B cell (primary cell): Measurements from ENCODE around the gene NRXN2. TPM values are rescaled to one million over a fixed set of nuclear protein-coding genes. Genes with fewer than 3 reads are reported as not detected.

ENCODE experiments used
- ATAC-seq: fragments of 200-7000 bp; cut with Tn5 transposase; one replicate; pipeline ENCODE4 v1.10.0; 2021; ENCODE audit warnings: low read depth, mild to moderate bottlenecking, moderate number of reproducible peaks, moderate library complexity
- CTCF ChIA-PET: fragments of 350-600 bp; sonication (Branson Sonifier 250); formaldehyde crosslinking; loops from one replicate; lab custom pipeline; 2021; ENCODE audit warnings: antibody characterized with exemption, inconsistent platforms; lab: Charles Lee
- POLR2A ChIA-PET: fragments of 350-600 bp; sonication (Branson Sonifier 250); formaldehyde crosslinking; loops from one replicate; lab custom pipeline; 2021; ENCODE audit warnings: antibody characterized with exemption; lab: Charles Lee
- DNase-seq: peaks from one replicate; pipeline ENCODE4 v3.0.0; 2013
- H2AFZ ChIP-seq: 2 replicates; pipeline ENCODE4 v1.6.1; 2012; ENCODE audit warnings: mild to moderate bottlenecking, low read depth, low read length; ENCODE audit not compliant: insufficient read depth, poor library complexity, severe bottlenecking
- H3K27ac ChIP-seq, 2 donors: 1 replicate in 1 of 2; 2 replicates in 1 of 2; pipeline ENCODE4 v1.5.1; 2012 to 2013; ENCODE audit warnings: low read length in 2 of 2, mild to moderate bottlenecking in 2 of 2, moderate library complexity in 1 of 2
- H3K27me3 ChIP-seq, 4 experiments: fragments of 200-600 bp in 1 of 4; sonication (generic) in 1 of 4; replicated peaks in 1 of 4; 1 replicate in 2 of 4; 2 replicates in 2 of 4; pipeline versions ENCODE4 v1.6.1 to v1.7.0; 2013 to 2016; ENCODE audit warnings: low read length in 3 of 4, mild to moderate bottlenecking in 2 of 4, mixed read lengths in 1 of 4, moderate library complexity in 1 of 4; ENCODE audit not compliant: insufficient read depth in 4 of 4, control insufficient read depth in 3 of 4; ENCODE audit errors: control extremely low read depth in 1 of 4
- H3K36me3 ChIP-seq, 2 experiments: replicated peaks in 1 of 2; 1 replicate in 1 of 2; 2 replicates in 1 of 2; pipeline versions ENCODE4 v1.6.1 to v1.7.1; 2013; ENCODE audit warnings: low read length in 1 of 2; ENCODE audit not compliant: insufficient read depth in 2 of 2, control insufficient read depth in 1 of 2; ENCODE audit errors: control extremely low read depth in 1 of 2, extremely low read depth in 1 of 2
- H3K4me1 ChIP-seq, 2 donors: fragments of 200-600 bp in 1 of 2; sonication (generic) in 1 of 2; 1 replicate in 1 of 2; 2 replicates in 1 of 2; pipeline versions ENCODE4 v1.5.1 to v1.6.1; 2013 to 2017; ENCODE audit warnings: low read length in 2 of 2; ENCODE audit not compliant: control insufficient read depth in 2 of 2, insufficient read depth in 2 of 2
- H3K4me2 ChIP-seq: replicated peaks from 2 replicates; pipeline ENCODE3; 2012; ENCODE audit warnings: mild to moderate bottlenecking, low read depth, low read length; ENCODE audit not compliant: poor library complexity, severe bottlenecking
- H3K4me3 ChIP-seq, 5 experiments: fragments of 200-600 bp in 1 of 5; sonication (generic) in 1 of 5; 1 replicate in 3 of 5; 2 replicates in 2 of 5; pipeline versions ENCODE4 v1.5.1 to v1.7.0; 2011 to 2016; ENCODE audit warnings: low read length in 4 of 5, mild to moderate bottlenecking in 4 of 5, low read depth in 2 of 5, control low read depth in 1 of 5, moderate library complexity in 1 of 5; ENCODE audit not compliant: insufficient read depth in 1 of 5; ENCODE audit errors: control extremely low read depth in 1 of 5, extremely low read depth in 1 of 5
- H3K79me2 ChIP-seq: fragments of 200-600 bp; sonication (generic); one replicate; pipeline ENCODE4 v1.6.0; 2016; ENCODE audit warnings: low read length; ENCODE audit not compliant: control insufficient read depth, insufficient read depth
- H3K9ac ChIP-seq: fragments of 200-600 bp; sonication (generic); 2 replicates; pipeline ENCODE4 v1.6.1; 2017; ENCODE audit warnings: mild to moderate bottlenecking, low read length, moderate library complexity
- H3K9me3 ChIP-seq, 3 donors: one replicate each; pipeline versions ENCODE4 v1.6.1 to v1.7.1; 2013; ENCODE audit warnings: low read length in 2 of 3; ENCODE audit not compliant: control insufficient read depth in 2 of 3, insufficient read depth in 1 of 3; ENCODE audit errors: control extremely low read depth in 1 of 3
- H4K20me1 ChIP-seq: 2 replicates; pipeline ENCODE4 v1.6.0; 2012; ENCODE audit warnings: mild to moderate bottlenecking, low read length; ENCODE audit not compliant: insufficient read depth, control insufficient read depth, poor library complexity, severe bottlenecking
- H3K27ac Mint-ChIP-seq: one replicate; pipeline ENCODE4 v1.8.0; 2021; ENCODE audit warnings: mixed read lengths
- H3K27me3 Mint-ChIP-seq: one replicate; pipeline ENCODE4 v1.8.0; 2021; ENCODE audit warnings: mixed read lengths
- H3K4me1 Mint-ChIP-seq: one replicate; pipeline ENCODE4 v1.8.0; 2021; ENCODE audit warnings: mixed read lengths
- H3K4me3 Mint-ChIP-seq: one replicate; pipeline ENCODE4 v1.8.0; 2021; ENCODE audit warnings: mixed read lengths
- H3K9me3 Mint-ChIP-seq: one replicate; pipeline ENCODE4 v1.8.0; 2022; ENCODE audit warnings: mixed read lengths; ENCODE audit not compliant: insufficient read depth
- EZH2 ChIP-seq: IDR thresholded peaks from 2 replicates; pipeline ENCODE4 v1.6.1; 2012; ENCODE audit warnings: borderline replicate concordance, low read depth, mild to moderate bottlenecking, moderate library complexity, low read length; ENCODE audit not compliant: insufficient read depth, poor library complexity, severe bottlenecking
- WGBS: methylation state at CpG from one replicate; pipeline ENCODE4 v1.1.5; 2013; ENCODE audit warnings: missing lambda C conversion rate; ENCODE audit not compliant: insufficient coverage; 5-methylcytosine and 5-hydroxymethylcytosine counted together
- intact Hi-C: fragments of 100-400 bp; cut with micrococcal nuclease; formaldehyde crosslinking; loops from one replicate; pipeline ENCODE4 v1.10.0; 2022
- polyA plus RNA-seq: library from polyadenylated mRNA; depleted of rRNA; stranded (reverse); fragments of >200 nt; gene quantifications from 2 replicates; pipeline ENCODE4 v1.2.3, GENCODE V29; 2012
- total RNA-seq, 2 donors: library from RNA; stranded (reverse); fragments of 120-200 nt in 1 of 2; gene quantifications; 1 replicate in 1 of 2; 2 replicates in 1 of 2; pipeline versions ENCODE4 v1.2.3 to v1.2.4, GENCODE V29; 2013 to 2022
- TF ChIP-seq, protein P1 (sequence below): fragments of 200-600 bp; IDR thresholded peaks from one replicate; pipeline ENCODE4 v1.8.0; 2022; ENCODE audit warnings: antibody characterized with exemption, mild to moderate bottlenecking

The NRXN2 gene
- total and polyA plus RNA-seq, 2 donors (not counting 1 experiment from before 2014, with no cell fraction given) = 0.01 to 0.52 TPM

- POLR2A ChIA-PET = interaction anchor here (0.7 kb wide), 1 partner anchor 28 kb away, joined by 4 read pairs; no protein-coding TSS in a partner anchor
- H3K27ac ChIP-seq = no peak overlapping the region
- CTCF ChIA-PET = interaction anchor here (1.0 to 1.3 kb wide), 2 partner anchors 36 to 276 kb away, joined by 3 to 4 read pairs; no protein-coding TSS in a partner anchor
- Mint-ChIP-seq H3K27me3 (peaks cover 17% of the 10 kb centered on the region), H3K4me1 (peaks cover 25% of the 10 kb centered on the region), H3K4me3 (peak overlapping the region; percentile 47), H3K27ac (peak overlapping the region; percentile 37), H3K9me3 (no peaks in the 10 kb centered on the region)
- 81% methylated on average over 4 of the region's 7 CpGs for WGBS
- H3K4me1 ChIP-seq = peaks cover 13 to 23% of the 10 kb centered on the region in 2 donors
- TF ChIP-seq, protein P1, sequence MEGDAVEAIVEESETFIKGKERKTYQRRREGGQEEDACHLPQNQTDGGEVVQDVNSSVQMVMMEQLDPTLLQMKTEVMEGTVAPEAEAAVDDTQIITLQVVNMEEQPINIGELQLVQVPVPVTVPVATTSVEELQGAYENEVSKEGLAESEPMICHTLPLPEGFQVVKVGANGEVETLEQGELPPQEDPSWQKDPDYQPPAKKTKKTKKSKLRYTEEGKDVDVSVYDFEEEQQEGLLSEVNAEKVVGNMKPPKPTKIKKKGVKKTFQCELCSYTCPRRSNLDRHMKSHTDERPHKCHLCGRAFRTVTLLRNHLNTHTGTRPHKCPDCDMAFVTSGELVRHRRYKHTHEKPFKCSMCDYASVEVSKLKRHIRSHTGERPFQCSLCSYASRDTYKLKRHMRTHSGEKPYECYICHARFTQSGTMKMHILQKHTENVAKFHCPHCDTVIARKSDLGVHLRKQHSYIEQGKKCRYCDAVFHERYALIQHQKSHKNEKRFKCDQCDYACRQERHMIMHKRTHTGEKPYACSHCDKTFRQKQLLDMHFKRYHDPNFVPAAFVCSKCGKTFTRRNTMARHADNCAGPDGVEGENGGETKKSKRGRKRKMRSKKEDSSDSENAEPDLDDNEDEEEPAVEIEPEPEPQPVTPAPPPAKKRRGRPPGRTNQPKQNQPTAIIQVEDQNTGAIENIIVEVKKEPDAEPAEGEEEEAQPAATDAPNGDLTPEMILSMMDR = no peak
- no peak for TF ChIP-seq EZH2
- intact Hi-C loops = loop anchor here (5.0 kb wide), 1 partner anchor 278 kb away; no protein-coding TSS in a partner anchor
- no peak overlapping the region for H3K4me3 ChIP-seq
- no peak overlapping the region for H3K9ac ChIP-seq
- H3K79me2 ChIP-seq = no peaks in the 10 kb centered on the region
- ATAC-seq (no peak), DNase-seq (no peak)
- no peaks in the 10 kb centered on the region for H3K9me3 ChIP-seq
- peaks cover 0 to 25% (median 6%) of the 10 kb centered on the region in 4 experiments for H3K27me3 ChIP-seq
- no peak overlapping the region for H2AFZ ChIP-seq
- peaks cover 58% of the 10 kb centered on the region for H4K20me1 ChIP-seq
- H3K36me3 ChIP-seq = peaks cover 0 to 33% of the 10 kb centered on the region in 2 experiments
- H3K4me2 ChIP-seq = no peak overlapping the region
Measured at GRCh38 chr11:64724863-64725532, 2.0 kb upstream of the NRXN2 start.
